ENCODE measurements around the gene FGD4. TPM values are rescaled to one million over a fixed set of nuclear protein-coding genes. Genes with fewer than 3 reads are reported as not detected.

Gene FGD4
- total RNA-seq, 1 donor from 2014 or later: 26.1 TPM

- DNase-seq (ENCODE audit: extremely low read depth, low read depth, low spot score): no peak
These were observed 260.6 kb downstream of the FGD4 start for GRCh38 chr12:32659908-32660440.

- no peak for DNase-seq (ENCODE audit: extremely low read depth, low read depth, low spot score)
These were observed 262.3 kb downstream of the FGD4 start for GRCh38 chr12:32661706-32662105.

GRCh38 chr12:32662665-32663064 lies 263.3 kb downstream of the FGD4 start:
- DNase-seq (ENCODE audit: extremely low read depth, low read depth, low spot score): no peak

GRCh38 chr12:32666018-32666417 lies 266.7 kb downstream of the FGD4 start:
- DNase-seq (ENCODE audit: extremely low read depth, low read depth, low spot score): no peak

- no peak for DNase-seq (ENCODE audit: extremely low read depth, low read depth, low spot score)
These were observed 270.2 kb downstream of the FGD4 start for GRCh38 chr12:32669584-32669983.

- peak; percentile 73 for DNase-seq (ENCODE audit: extremely low read depth, low read depth, low spot score)
These were observed 272.8 kb downstream of the FGD4 start for GRCh38 chr12:32671930-32672780.

- peak; percentile 41 for DNase-seq (ENCODE audit: extremely low read depth, low read depth, low spot score)
These were observed 279.9 kb downstream of the FGD4 start, which contains the start of gene DNM1L for GRCh38 chr12:32679091-32679919. TSS of gene DNM1L (plus strand) at chr12:32679301. CDS start at chr12:32679364, 63 bp downstream.

- no peak for DNase-seq (ENCODE audit: extremely low read depth, low read depth, low spot score)
These were observed 280.5 kb downstream of the FGD4 start for GRCh38 chr12:32679920-32680237.

- no peak for DNase-seq (ENCODE audit: extremely low read depth, low read depth, low spot score)
These were observed 281.4 kb downstream of the FGD4 start for GRCh38 chr12:32680787-32681186.

- no peak for DNase-seq (ENCODE audit: extremely low read depth, low read depth, low spot score)
These were observed 281.9 kb downstream of the FGD4 start for GRCh38 chr12:32681272-32681671.

GRCh38 chr12:32686340-32686739 lies 287.0 kb downstream of the FGD4 start:
- DNase-seq (ENCODE audit: extremely low read depth, low read depth, low spot score): no peak

- DNase-seq (ENCODE audit: extremely low read depth, low read depth, low spot score): no peak
These were observed 289.4 kb downstream of the FGD4 start for GRCh38 chr12:32688786-32689185.

- no peak for DNase-seq (ENCODE audit: extremely low read depth, low read depth, low spot score)
These were observed 291.6 kb downstream of the FGD4 start for GRCh38 chr12:32690927-32691326.

- DNase-seq (ENCODE audit: extremely low read depth, low read depth, low spot score): no peak
These were observed 293.0 kb downstream of the FGD4 start for GRCh38 chr12:32692358-32692757.

- no peak for DNase-seq (ENCODE audit: extremely low read depth, low read depth, low spot score)
These were observed 293.7 kb downstream of the FGD4 start for GRCh38 chr12:32693036-32693435.
